GM12878 (cell line): ENCODE measurements around the gene ITIH5. TPM values are rescaled to one million over a fixed set of nuclear protein-coding genes. Genes with fewer than 3 reads are reported as not detected.

Experiments used
- ATAC-seq: fragments of 200-7000 bp; cut with Tn5 transposase; 3 replicates; pipeline ENCODE4 v1.9.1; 2020; ENCODE audit warnings: mild to moderate bottlenecking, moderate library complexity
- BruUV-seq: library from RNA; stranded (reverse); fragments of 400-500 nt; replicated peaks from 2 replicates; lab custom pipeline; 2021; lab: Mats Ljungman, UMichigan
- CTCF ChIA-PET: fragments of 300-600 bp; sonication (Branson Sonifier 250); formaldehyde crosslinking; extraction: SDS; loops from one replicate; lab custom pipeline; 2021; ENCODE audit warnings: inconsistent platforms; lab: Yijun Ruan, JAX
- POLR2A ChIA-PET: fragments of 350-600 bp; formaldehyde crosslinking; extraction: SDS; loops from one replicate; lab custom pipeline; 2021; ENCODE audit warnings: inconsistent platforms; lab: Charles Lee
- RAD21 ChIA-PET: fragments of 300-600 bp; sonication (Branson Sonifier 250); formaldehyde crosslinking; loops from one replicate; lab custom pipeline; 2023; ENCODE audit warnings: antibody characterized with exemption; ENCODE audit not compliant: unreplicated experiment; lab: Charles Lee
- SMC1A ChIA-PET: fragments of 300-600 bp; sonication (Branson Sonifier 250); formaldehyde crosslinking; loops from one replicate; lab custom pipeline; 2023; ENCODE audit not compliant: unreplicated experiment, uncharacterized antibody; lab: Charles Lee
- DNase-seq: peaks from one replicate; pipeline ENCODE4 v3.0.0-alpha.2; 2011; ENCODE audit warnings: low read depth, low spot score
- FAIRE-seq: peaks from 3 replicates; lab custom pipeline; 2011; peaks lifted over from hg19 to GRCh38; lab: Jason Lieb, UNC
- H2AFZ ChIP-seq: 2 replicates; pipeline ENCODE4 v1.6.0; 2011; ENCODE audit warnings: low read depth, low read length, control low read depth; ENCODE audit not compliant: control insufficient read depth
- H3K27ac ChIP-seq: 2 replicates; pipeline ENCODE4 v1.5.1; 2011; ENCODE audit warnings: control low read depth; ENCODE audit not compliant: control insufficient read depth, insufficient read depth
- H3K27me3 ChIP-seq, 2 experiments: replicated peaks in 1 of 2; 2 replicates each; pipeline versions ENCODE4 v1.6.0 to v1.6.1; 2011; ENCODE audit warnings: low read length in 1 of 2; ENCODE audit not compliant: control insufficient read depth in 2 of 2, insufficient read depth in 2 of 2
- H3K36me3 ChIP-seq, 2 experiments: 2 replicates each; pipeline ENCODE4 v1.5.1; 2011; ENCODE audit warnings: low read length in 1 of 2; ENCODE audit not compliant: control insufficient read depth in 2 of 2, insufficient read depth in 2 of 2
- H3K4me1 ChIP-seq: 2 replicates; pipeline ENCODE4 v1.6.1; 2011; ENCODE audit warnings: mild to moderate bottlenecking, low read length, moderate library complexity, mixed read lengths; ENCODE audit not compliant: control insufficient read depth, insufficient read depth
- H3K4me2 ChIP-seq: 2 replicates; pipeline ENCODE4 v1.6.0; 2011; ENCODE audit warnings: control low read depth; ENCODE audit not compliant: control insufficient read depth, insufficient read depth
- H3K4me3 ChIP-seq: fragments of 200-600 bp; sonication (generic); 2 replicates; pipeline ENCODE4 v1.5.1; 2016
- H3K79me2 ChIP-seq: 2 replicates; pipeline ENCODE4 v1.6.0; 2011; ENCODE audit warnings: low read length; ENCODE audit not compliant: control insufficient read depth, insufficient read depth
- H3K9ac ChIP-seq: 2 replicates; pipeline ENCODE4 v1.8.0; 2011; ENCODE audit warnings: low read length, control low read depth, mixed read lengths; ENCODE audit not compliant: control insufficient read depth, insufficient read depth
- H3K9me3 ChIP-seq: replicated peaks from 3 replicates; pipeline ENCODE4 v1.5.1; 2011; ENCODE audit warnings: mild to moderate bottlenecking, low read length; ENCODE audit not compliant: control insufficient read depth, insufficient read depth
- H4K20me1 ChIP-seq: 2 replicates; pipeline ENCODE4 v1.6.0; 2011; ENCODE audit not compliant: control insufficient read depth, insufficient read depth
- CBX3 ChIP-seq: fragments of 200-600 bp; sonication (generic); IDR thresholded peaks from 2 replicates; pipeline ENCODE4 v1.6.1; 2016; ENCODE audit warnings: low read depth, borderline replicate concordance
- FOS ChIP-seq: IDR thresholded peaks from 3 replicates; pipeline ENCODE4 v1.6.1; 2011; ENCODE audit warnings: borderline replicate concordance; ENCODE audit not compliant: insufficient read length; ENCODE audit errors: extremely low read depth
- IRF5 ChIP-seq: fragments of 450-650 bp; IDR thresholded peaks from 2 replicates; pipeline ENCODE4 v1.6.1; 2017; ENCODE audit warnings: borderline replicate concordance
- JUND ChIP-seq: IDR thresholded peaks from 2 replicates; pipeline ENCODE4 v1.6.1; 2012; ENCODE audit warnings: low read depth, mild to moderate bottlenecking, low read length, improper control_type of control experiment, moderate library complexity
- KDM1A ChIP-seq: fragments of 200-600 bp; sonication (generic); IDR thresholded peaks from 2 replicates; pipeline ENCODE4 v1.6.1; 2016; ENCODE audit warnings: borderline replicate concordance
- MEF2B ChIP-seq: fragments of 450-650 bp; IDR thresholded peaks from 2 replicates; pipeline ENCODE4 v1.6.1; 2018; ENCODE audit warnings: mild to moderate bottlenecking, moderate library complexity; ENCODE audit not compliant: partially characterized antibody, poor library complexity, severe bottlenecking
- NBN ChIP-seq: fragments of 450-650 bp; IDR thresholded peaks from 2 replicates; pipeline ENCODE4 v1.6.1; 2016
- NRF1 ChIP-seq: conservative IDR thresholded peaks from 2 replicates; pipeline ENCODE4 v1.6.1; 2011; ENCODE audit warnings: mild to moderate bottlenecking, low read depth, low read length, improper control_type of control experiment
- POLR2AphosphoS5 ChIP-seq: IDR thresholded peaks from 2 replicates; pipeline ENCODE4 v1.6.1; 2011; ENCODE audit warnings: mild to moderate bottlenecking, low read length, inconsistent platforms
- RB1 ChIP-seq: fragments of 450-650 bp; formaldehyde crosslinking; IDR thresholded peaks from 2 replicates; pipeline ENCODE4 v1.6.1; 2017; ENCODE audit warnings: mild to moderate bottlenecking, borderline replicate concordance
- TCF7 ChIP-seq: IDR thresholded peaks from 2 replicates; pipeline ENCODE4 v1.6.1; 2014; ENCODE audit warnings: antibody characterized with exemption, borderline replicate concordance
- ZBTB33 ChIP-seq: fragments of 450-650 bp; IDR thresholded peaks from 2 replicates; pipeline ENCODE4 v1.6.1; 2017; ENCODE audit warnings: mild to moderate bottlenecking
- WGBS: methylation state at CpG from one replicate; pipeline ENCODE4 v1.1.6; 2016; ENCODE audit warnings: low lambda C conversion rate; ENCODE audit not compliant: insufficient replicate concordance, insufficient coverage; ENCODE audit errors: missing lambda C conversion rate; 5-methylcytosine and 5-hydroxymethylcytosine counted together
- in situ Hi-C: fragments of 300-500 bp; cut with MboI; formaldehyde crosslinking; loops from 9 replicates; pipeline ENCODE4 v1.14.3; 2018; ENCODE audit warnings: mixed read lengths
- intact Hi-C: fragments of 100-400 bp; cut with micrococcal nuclease; formaldehyde crosslinking; loops from one replicate; pipeline ENCODE4 v1.14.2; 2022; ENCODE audit not compliant: unreplicated experiment
- polyA plus RNA-seq, 11 experiments: library from polyadenylated mRNA; depleted of rRNA in 4 of 11; unstranded in 6 of 11; stranded (reverse) in 5 of 11; fragments of >200 nt; fragmentation: Nextera tagmentation in 4 of 11; fragmentation: Illumina TruSeq in 1 of 11; extraction: Ambion mirVana in 4 of 11; extraction: Trizol in 1 of 11; gene quantifications; 1 replicate in 1 of 11; 2 replicates in 10 of 11; pipeline versions ENCODE4 v1.2.1 to v1.2.3, GENCODE V29; 2011 to 2016; ENCODE audit warnings: inconsistent platforms in 2 of 11, missing spikeins in 2 of 11, low read depth in 1 of 11
- total RNA-seq, 4 experiments: library from RNA; depleted of rRNA in 3 of 4; stranded (reverse); fragments of >200 nt in 3 of 4; fragmentation: Illumina TruSeq in 1 of 4; extraction: Trizol in 1 of 4; gene quantifications; 2 replicates each; pipeline versions ENCODE4 v1.2.1 to v1.2.3, GENCODE V29; 2013 to 2021

Gene ITIH5
- total and polyA plus RNA-seq, 10 of the 15 experiments (the other 5 are each of a cell fraction or from before 2014, with no cell fraction given), result 0.14 to 0.43 (median 0.21) TPM; not detected in 7

- TF ChIP-seq MEF2B, result no peak
Measured at GRCh38 chr10:7662522-7662921, 4.2 kb downstream of the ITIH5 start (continued).

GRCh38 chr10:7659560-7659959, 7.2 kb downstream of the ITIH5 start:
- H3K27ac ChIP-seq, result no peak overlapping the region
- ChIA-PET RAD21 (no interaction called here), POLR2A (no interaction called here), CTCF (interaction anchor here (1.0 kb wide), 1 partner anchor 134 kb away, joined by 3 read pairs; no protein-coding TSS in a partner anchor), SMC1A (interaction anchor here (0.7 kb wide), 1 partner anchor 177 kb away, joined by 3 read pairs; no protein-coding TSS in a partner anchor)
- no peak overlapping the region for H3K9ac ChIP-seq
- H3K9me3 ChIP-seq, result no peaks in the 10 kb centered on the region
- ATAC-seq, result no peak
- no peaks in the 10 kb centered on the region for H4K20me1 ChIP-seq
- H3K4me1 ChIP-seq, result no peaks in the 10 kb centered on the region
- no peak for TF ChIP-seq ZBTB33
- TF ChIP-seq NRF1, result no peak
- TF ChIP-seq FOS, result no peak
- TF ChIP-seq POLR2AphosphoS5, result no peak
- no peak for TF ChIP-seq NBN
- no peak for TF ChIP-seq JUND
- no peak for TF ChIP-seq IRF5
- no peak for TF ChIP-seq RB1
- no peak for TF ChIP-seq CBX3
- TF ChIP-seq TCF7, result no peak
- TF ChIP-seq KDM1A, result no peak
- H3K4me2 ChIP-seq, result no peak overlapping the region
- no peak overlapping the region for H2AFZ ChIP-seq
- intact Hi-C loops, result no loop called here
- FAIRE-seq, result no peak
- no peak for DNase-seq
- no peaks in the 10 kb centered on the region for H3K79me2 ChIP-seq
- in situ Hi-C loops, result no loop called here
- BruUV-seq, result no TSS peak
- no peaks in the 10 kb centered on the region for H3K36me3 ChIP-seq
- H3K4me3 ChIP-seq, result no peak overlapping the region
- peaks cover 0 to 2% of the 10 kb centered on the region in 2 experiments; a peak in 2 of 4 replicates for H3K27me3 ChIP-seq
- 0% methylated on average over 4 of the region's 4 CpGs for WGBS
